CD4-positive, alpha-beta T cell treated with Interleukin-17A for 1 hour (primary cell): ENCODE measurements around the gene KCNE1.
"Not testable (repeated sequence)": the region's sequence is repeated elsewhere in the genome, so short reads cannot be mapped to it uniquely, and the experiment has no call there.

ENCODE experiments used
- DNase-seq: peaks from one replicate; pipeline ENCODE4 v3.0.0-alpha.2; 2020

The KCNE1 gene

GRCh38 chr21:34510148-34511142 lies 1.6 kb downstream of the KCNE1 start:
- DNase-seq: peak; percentile 14

GRCh38 chr21:34509151-34509550 lies 2.9 kb downstream of the KCNE1 start:
- DNase-seq: no peak

- no peak for DNase-seq
These were observed 7.4 kb downstream of the KCNE1 start for GRCh38 chr21:34504595-34504994.

GRCh38 chr21:34502480-34503106 lies 9.4 kb downstream of the KCNE1 start:
- no peak for DNase-seq

GRCh38 chr21:34501716-34502115 lies 10.3 kb downstream of the KCNE1 start:
- DNase-seq: no peak

- no peak for DNase-seq
These were observed 11.8 kb downstream of the KCNE1 start for GRCh38 chr21:34500191-34500590.

GRCh38 chr21:34499116-34499515 lies 12.9 kb downstream of the KCNE1 start:
- no peak for DNase-seq

- no peak for DNase-seq
These were observed 13.4 kb downstream of the KCNE1 start for GRCh38 chr21:34498623-34499022.

GRCh38 chr21:34483854-34484253 lies 28.2 kb downstream of the KCNE1 start:
- not testable (repeated sequence) for DNase-seq

- DNase-seq: not testable (repeated sequence)
These were observed 28.6 kb downstream of the KCNE1 start for GRCh38 chr21:34483435-34483834.

- not testable (repeated sequence) for DNase-seq
These were observed 44.7 kb downstream of the KCNE1 start for GRCh38 chr21:34467333-34467732.

- DNase-seq: not testable (repeated sequence)
These were observed 52.6 kb downstream of the KCNE1 start for GRCh38 chr21:34459426-34459825.

- DNase-seq: not testable (repeated sequence)
These were observed 53.7 kb downstream of the KCNE1 start for GRCh38 chr21:34458266-34458665.

- not testable (repeated sequence) for DNase-seq
These were observed 55.8 kb downstream of the KCNE1 start for GRCh38 chr21:34456180-34456579.

- DNase-seq: not testable (repeated sequence)
These were observed 56.4 kb downstream of the KCNE1 start for GRCh38 chr21:34455628-34456027.

- not testable (repeated sequence) for DNase-seq
These were observed 65.0 kb downstream of the KCNE1 start for GRCh38 chr21:34447018-34447417.

GRCh38 chr21:34443486-34443885 lies 68.5 kb downstream of the KCNE1 start:
- not testable (repeated sequence) for DNase-seq

GRCh38 chr21:34429710-34430109 lies 82.3 kb downstream of the KCNE1 start:
- not testable (repeated sequence) for DNase-seq

- not testable (repeated sequence) for DNase-seq
These were observed 83.6 kb downstream of the KCNE1 start for GRCh38 chr21:34428441-34428840.

- not testable (repeated sequence) for DNase-seq
These were observed 84.7 kb downstream of the KCNE1 start for GRCh38 chr21:34427339-34427738.

- DNase-seq: not testable (repeated sequence)
These were observed 88.2 kb downstream of the KCNE1 start, which contains the start of gene SMIM34 for GRCh38 chr21:34423805-34424204. Gene SMIM34 (minus strand): TSS chr21:34423951. CDS start chr21:34423839, 112 bp downstream.

GRCh38 chr21:34417448-34418077 lies 94.4 kb downstream of the KCNE1 start:
- DNase-seq: not testable (repeated sequence)

- DNase-seq: not testable (repeated sequence)
These were observed 104.7 kb downstream of the KCNE1 start for GRCh38 chr21:34407294-34407693.
